Right atrium auricular region (tissue), 2 donors: ENCODE results near the gene MTCH1. TPM values are rescaled to one million over a fixed set of nuclear protein-coding genes. Genes with fewer than 3 reads are reported as not detected.
A peak's percentile ranks its signal among the peaks of the same experiment; 100 is the strongest.

Experiments used
- DNase-seq: peaks from one replicate; pipeline ENCODE4 v3.0.0-alpha.2; 2019; ENCODE audit warnings: low spot score
- H3K27ac ChIP-seq, 2 donors: fragments of 200-600 bp; sonication (generic); 1 replicate in 1 of 2; 2 replicates in 1 of 2; pipeline ENCODE4 v1.5.1; 2016 to 2019
- H3K27me3 ChIP-seq, 2 donors: fragments of 200-600 bp; sonication (generic); one replicate each; pipeline versions ENCODE4 v1.5.1 to v1.6.0; 2017 to 2019
- H3K36me3 ChIP-seq: fragments of 200-600 bp; sonication (generic); one replicate; pipeline ENCODE4 v1.5.1; 2016
- H3K4me1 ChIP-seq, 2 donors: fragments of 200-600 bp; sonication (generic); one replicate each; pipeline versions ENCODE4 v1.5.1 to v1.6.0; 2017 to 2019
- H3K4me3 ChIP-seq, 2 donors: fragments of 200-600 bp; sonication (generic); 1 replicate in 1 of 2; 2 replicates in 1 of 2; pipeline ENCODE4 v1.5.1; 2017 to 2019; ENCODE audit warnings: mild to moderate bottlenecking in 1 of 2, moderate library complexity in 1 of 2
- H3K9me3 ChIP-seq, 2 donors: fragments of 200-600 bp; sonication (generic); one replicate each; pipeline ENCODE4 v1.5.1; 2019
- CTCF ChIP-seq, 2 donors: fragments of 200-600 bp; sonication (generic); IDR thresholded peaks; one replicate each; pipeline ENCODE4 v1.5.1; 2019; ENCODE audit warnings: antibody characterized with exemption in 2 of 2
- total RNA-seq, 2 donors: library from RNA; depleted of rRNA; stranded (reverse); fragments of >200 nt; gene quantifications; one replicate each; pipeline ENCODE4 v1.1.0, GENCODE V29; 2016

The MTCH1 gene
- total RNA-seq, 2 donors from 2014 or later, result 155 to 259 TPM

- Histone ChIP-seq H3K4me3 (no peak overlapping the region), H3K9me3 (no peaks in the 10 kb centered on the region), H3K27me3 (no peaks in the 10 kb centered on the region), H3K36me3 (peaks cover 49% of the 10 kb centered on the region), H3K4me1 (peaks cover 0 to 88% of the 10 kb centered on the region in 2 donors), H3K27ac (peak overlapping the region; percentile 66 to 98)
- no peak for DNase-seq
- TF ChIP-seq CTCF (IDR thresholded peaks at IDR 0.05), result peak; percentile 48 to 72
Observed at GRCh38 chr6:36979347-36979742, 6.7 kb downstream of the MTCH1 start.

- Histone ChIP-seq H3K4me3 (no peak overlapping the region), H3K27me3 (no peaks in the 10 kb centered on the region), H3K27ac (peak overlapping the region; percentile 66 to 98), H3K36me3 (peaks cover 55% of the 10 kb centered on the region), H3K4me1 (peaks cover 0 to 88% of the 10 kb centered on the region in 2 donors), H3K9me3 (no peaks in the 10 kb centered on the region)
- DNase-seq, result no peak
- no peak for TF ChIP-seq CTCF (IDR thresholded peaks at IDR 0.05)
Observed at GRCh38 chr6:36978421-36979346, 7.3 kb downstream of the MTCH1 start.

GRCh38 chr6:36977470-36977941 is 8.5 kb downstream of the MTCH1 start:
- DNase-seq, result no peak
- Histone ChIP-seq H3K9me3 (no peaks in the 10 kb centered on the region), H3K27ac (peak overlapping the region; percentile 56 to 70), H3K27me3 (no peaks in the 10 kb centered on the region), H3K4me3 (no peak overlapping the region), H3K4me1 (peaks cover 0 to 88% of the 10 kb centered on the region in 2 donors), H3K36me3 (peaks cover 67% of the 10 kb centered on the region)
- TF ChIP-seq CTCF (IDR thresholded peaks at IDR 0.05), result peak; percentile 20 to 52

- TF ChIP-seq CTCF (IDR thresholded peaks at IDR 0.05), result no peak
- H3K27me3 ChIP-seq, result no peaks in the 10 kb centered on the region
- no peak for DNase-seq
- H3K27ac ChIP-seq, result peak overlapping the region; percentile 56 to 70
- H3K36me3 ChIP-seq, result peaks cover 72% of the 10 kb centered on the region
- no peak overlapping the region for H3K4me3 ChIP-seq
- no peaks in the 10 kb centered on the region for H3K9me3 ChIP-seq
- peaks cover 0 to 88% of the 10 kb centered on the region in 2 donors for H3K4me1 ChIP-seq
Observed at GRCh38 chr6:36976931-36977330, 9.1 kb downstream of the MTCH1 start.

- TF ChIP-seq CTCF (IDR thresholded peaks at IDR 0.05), result no peak
- peaks cover 73% of the 10 kb centered on the region for H3K36me3 ChIP-seq
- H3K27me3 ChIP-seq, result no peaks in the 10 kb centered on the region
- no peak for DNase-seq
- peak overlapping the region; percentile 56 to 70 for H3K27ac ChIP-seq
- H3K4me3 ChIP-seq, result no peak overlapping the region
- no peaks in the 10 kb centered on the region for H3K9me3 ChIP-seq
- H3K4me1 ChIP-seq, result peaks cover 0 to 88% of the 10 kb centered on the region in 2 donors
Observed at GRCh38 chr6:36976509-36976908, 9.5 kb downstream of the MTCH1 start.
